ENCODE measurements around the gene LMBRD1.

DNA sequence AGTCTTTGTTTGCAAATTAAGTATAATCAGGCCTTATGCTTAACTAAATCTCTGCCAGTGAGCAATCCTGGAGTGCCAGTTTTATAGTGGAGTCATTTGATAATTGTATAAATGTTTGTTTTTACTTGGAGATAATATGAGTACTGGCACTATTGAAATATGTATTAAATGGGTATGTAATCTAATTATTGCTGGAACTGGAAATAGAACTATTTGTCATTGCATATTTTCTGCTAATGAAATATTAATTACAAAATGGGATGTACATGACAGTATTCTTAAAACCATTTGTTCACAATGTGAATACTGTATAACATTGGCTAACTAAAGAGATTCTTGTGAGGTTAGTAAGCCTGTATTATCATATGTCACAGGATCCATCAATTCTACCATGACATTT is 20.5 kb upstream of the LMBRD1 start:
- TF ChIP-seq POLR2A (IDR thresholded peaks at IDR 0.05) (no peak), EP300 (IDR thresholded peaks at IDR 0.05) (no peak), POLR2AphosphoS5 (IDR thresholded peaks at IDR 0.05) (no peak)
- TF ChIP-seq, protein P1, sequence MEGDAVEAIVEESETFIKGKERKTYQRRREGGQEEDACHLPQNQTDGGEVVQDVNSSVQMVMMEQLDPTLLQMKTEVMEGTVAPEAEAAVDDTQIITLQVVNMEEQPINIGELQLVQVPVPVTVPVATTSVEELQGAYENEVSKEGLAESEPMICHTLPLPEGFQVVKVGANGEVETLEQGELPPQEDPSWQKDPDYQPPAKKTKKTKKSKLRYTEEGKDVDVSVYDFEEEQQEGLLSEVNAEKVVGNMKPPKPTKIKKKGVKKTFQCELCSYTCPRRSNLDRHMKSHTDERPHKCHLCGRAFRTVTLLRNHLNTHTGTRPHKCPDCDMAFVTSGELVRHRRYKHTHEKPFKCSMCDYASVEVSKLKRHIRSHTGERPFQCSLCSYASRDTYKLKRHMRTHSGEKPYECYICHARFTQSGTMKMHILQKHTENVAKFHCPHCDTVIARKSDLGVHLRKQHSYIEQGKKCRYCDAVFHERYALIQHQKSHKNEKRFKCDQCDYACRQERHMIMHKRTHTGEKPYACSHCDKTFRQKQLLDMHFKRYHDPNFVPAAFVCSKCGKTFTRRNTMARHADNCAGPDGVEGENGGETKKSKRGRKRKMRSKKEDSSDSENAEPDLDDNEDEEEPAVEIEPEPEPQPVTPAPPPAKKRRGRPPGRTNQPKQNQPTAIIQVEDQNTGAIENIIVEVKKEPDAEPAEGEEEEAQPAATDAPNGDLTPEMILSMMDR (IDR thresholded peaks at IDR 0.05) = no peak
